ENCODE measurements around the gene TBATA.

GRCh38 chr10:70791386-70792039 lies 6.3 kb upstream of the TBATA start:
- TF ChIP-seq POLR2AphosphoS5 (IDR thresholded peaks at IDR 0.05; ENCODE audit: insufficient read depth in 1 of 2, low read depth in 1 of 2) (no peak), POLR2A (IDR thresholded peaks at IDR 0.05) (no peak), CTCF (IDR thresholded peaks at IDR 0.05) (no peak)
